ENCODE measurements around the gene PARG.
"Not testable (repeated sequence)": the region's sequence is repeated elsewhere in the genome, so short reads cannot be mapped to it uniquely, and the experiment has no call there.

Gene PARG

GRCh38 chr10:49900406-49900805 lies 41.4 kb downstream of the PARG start:
- not testable (repeated sequence) for H3K4me1 ChIP-seq (ENCODE audit: insufficient read depth, poor library complexity, severe bottlenecking); H3K9me3 ChIP-seq (ENCODE audit: severe bottlenecking); DNase-seq (ENCODE audit: low spot score); H3K27me3 ChIP-seq (ENCODE audit: insufficient read depth, poor library complexity, severe bottlenecking); H3K27ac ChIP-seq (ENCODE audit: poor library complexity, severe bottlenecking); H3K36me3 ChIP-seq (ENCODE audit: low read depth); ATAC-seq (ENCODE audit: low read depth); H3K4me3 ChIP-seq (ENCODE audit: severe bottlenecking)

GRCh38 chr10:49899999-49900398 lies 41.8 kb downstream of the PARG start:
- not testable (repeated sequence) for DNase-seq (ENCODE audit: low spot score); ATAC-seq (ENCODE audit: low read depth); H3K27ac ChIP-seq (ENCODE audit: poor library complexity, severe bottlenecking); H3K4me3 ChIP-seq (ENCODE audit: severe bottlenecking); H3K4me1 ChIP-seq (ENCODE audit: insufficient read depth, poor library complexity, severe bottlenecking); H3K9me3 ChIP-seq (ENCODE audit: severe bottlenecking); H3K36me3 ChIP-seq (ENCODE audit: low read depth); H3K27me3 ChIP-seq (ENCODE audit: insufficient read depth, poor library complexity, severe bottlenecking)

GRCh38 chr10:49890025-49890424 lies 51.8 kb downstream of the PARG start:
- not testable (repeated sequence) for H3K36me3 ChIP-seq (ENCODE audit: low read depth); H3K27ac ChIP-seq (ENCODE audit: poor library complexity, severe bottlenecking); DNase-seq (ENCODE audit: low spot score); H3K27me3 ChIP-seq (ENCODE audit: insufficient read depth, poor library complexity, severe bottlenecking); ATAC-seq (ENCODE audit: low read depth); H3K9me3 ChIP-seq (ENCODE audit: severe bottlenecking); H3K4me3 ChIP-seq (ENCODE audit: severe bottlenecking); H3K4me1 ChIP-seq (ENCODE audit: insufficient read depth, poor library complexity, severe bottlenecking)

GRCh38 chr10:49884739-49885331 lies 57.0 kb downstream of the PARG start:
- not testable (repeated sequence) for H3K4me3 ChIP-seq (ENCODE audit: severe bottlenecking); H3K36me3 ChIP-seq (ENCODE audit: low read depth); ATAC-seq (ENCODE audit: low read depth); H3K27ac ChIP-seq (ENCODE audit: poor library complexity, severe bottlenecking); DNase-seq (ENCODE audit: low spot score); H3K27me3 ChIP-seq (ENCODE audit: insufficient read depth, poor library complexity, severe bottlenecking); H3K9me3 ChIP-seq (ENCODE audit: severe bottlenecking); H3K4me1 ChIP-seq (ENCODE audit: insufficient read depth, poor library complexity, severe bottlenecking)

- peak; percentile 64 for ATAC-seq (ENCODE audit: low read depth)
- H3K36me3 ChIP-seq (ENCODE audit: low read depth); H3K4me3 ChIP-seq (ENCODE audit: severe bottlenecking); H3K27ac ChIP-seq (ENCODE audit: poor library complexity, severe bottlenecking); H3K9me3 ChIP-seq (ENCODE audit: severe bottlenecking); H3K27me3 ChIP-seq (ENCODE audit: insufficient read depth, poor library complexity, severe bottlenecking); DNase-seq (ENCODE audit: low spot score); H3K4me1 ChIP-seq (ENCODE audit: insufficient read depth, poor library complexity, severe bottlenecking): not testable (repeated sequence)
These were observed 58.0 kb downstream of the PARG start for GRCh38 chr10:49883852-49884251.

GRCh38 chr10:49882327-49882726 lies 59.5 kb downstream of the PARG start:
- H3K4me1 ChIP-seq (ENCODE audit: insufficient read depth, poor library complexity, severe bottlenecking); ATAC-seq (ENCODE audit: low read depth); H3K27ac ChIP-seq (ENCODE audit: poor library complexity, severe bottlenecking); H3K4me3 ChIP-seq (ENCODE audit: severe bottlenecking); H3K27me3 ChIP-seq (ENCODE audit: insufficient read depth, poor library complexity, severe bottlenecking); H3K9me3 ChIP-seq (ENCODE audit: severe bottlenecking); DNase-seq (ENCODE audit: low spot score); H3K36me3 ChIP-seq (ENCODE audit: low read depth): not testable (repeated sequence)

- not testable (repeated sequence) for H3K27me3 ChIP-seq (ENCODE audit: insufficient read depth, poor library complexity, severe bottlenecking); H3K27ac ChIP-seq (ENCODE audit: poor library complexity, severe bottlenecking); H3K36me3 ChIP-seq (ENCODE audit: low read depth); ATAC-seq (ENCODE audit: low read depth); H3K9me3 ChIP-seq (ENCODE audit: severe bottlenecking); H3K4me1 ChIP-seq (ENCODE audit: insufficient read depth, poor library complexity, severe bottlenecking); H3K4me3 ChIP-seq (ENCODE audit: severe bottlenecking); DNase-seq (ENCODE audit: low spot score)
These were observed 69.1 kb downstream of the PARG start for GRCh38 chr10:49872740-49873139.

- H3K4me3 ChIP-seq (ENCODE audit: severe bottlenecking); H3K27ac ChIP-seq (ENCODE audit: poor library complexity, severe bottlenecking); ATAC-seq (ENCODE audit: low read depth): not testable (repeated sequence)
These were observed 70.4 kb downstream of the PARG start for GRCh38 chr10:49871462-49871861.

GRCh38 chr10:49859933-49860332 lies 81.9 kb downstream of the PARG start:
- H3K4me3 ChIP-seq (ENCODE audit: severe bottlenecking); H3K36me3 ChIP-seq (ENCODE audit: low read depth); H3K27me3 ChIP-seq (ENCODE audit: insufficient read depth, poor library complexity, severe bottlenecking); DNase-seq (ENCODE audit: low spot score); H3K27ac ChIP-seq (ENCODE audit: poor library complexity, severe bottlenecking); ATAC-seq (ENCODE audit: low read depth); H3K9me3 ChIP-seq (ENCODE audit: severe bottlenecking); H3K4me1 ChIP-seq (ENCODE audit: insufficient read depth, poor library complexity, severe bottlenecking): not testable (repeated sequence)

More at GRCh38 chr10:49871462-49871861, 70.4 kb downstream of the PARG start:
- H3K27me3 ChIP-seq (ENCODE audit: insufficient read depth, poor library complexity, severe bottlenecking); H3K9me3 ChIP-seq (ENCODE audit: severe bottlenecking); H3K4me1 ChIP-seq (ENCODE audit: insufficient read depth, poor library complexity, severe bottlenecking); DNase-seq (ENCODE audit: low spot score); H3K36me3 ChIP-seq (ENCODE audit: low read depth): not testable (repeated sequence)

- not testable (repeated sequence) for H3K4me1 ChIP-seq (ENCODE audit: insufficient read depth, poor library complexity, severe bottlenecking); H3K36me3 ChIP-seq (ENCODE audit: low read depth); DNase-seq (ENCODE audit: low spot score); H3K4me3 ChIP-seq (ENCODE audit: severe bottlenecking); H3K9me3 ChIP-seq (ENCODE audit: severe bottlenecking); H3K27me3 ChIP-seq (ENCODE audit: insufficient read depth, poor library complexity, severe bottlenecking); H3K27ac ChIP-seq (ENCODE audit: poor library complexity, severe bottlenecking); ATAC-seq (ENCODE audit: low read depth)
These were observed 83.0 kb downstream of the PARG start for GRCh38 chr10:49858697-49859382.

- not testable (repeated sequence) for H3K27me3 ChIP-seq (ENCODE audit: insufficient read depth, poor library complexity, severe bottlenecking); H3K27ac ChIP-seq (ENCODE audit: poor library complexity, severe bottlenecking); H3K4me1 ChIP-seq (ENCODE audit: insufficient read depth, poor library complexity, severe bottlenecking); H3K9me3 ChIP-seq (ENCODE audit: severe bottlenecking); H3K4me3 ChIP-seq (ENCODE audit: severe bottlenecking); DNase-seq (ENCODE audit: low spot score); H3K36me3 ChIP-seq (ENCODE audit: low read depth); ATAC-seq (ENCODE audit: low read depth)
These were observed 92.3 kb downstream of the PARG start for GRCh38 chr10:49849520-49849919.
